ENCODE measurements around the gene SLC16A5.
"Not testable (repeated sequence)": the region's sequence is repeated elsewhere in the genome, so short reads cannot be mapped to it uniquely, and the experiment has no call there.

Gene SLC16A5

DNA sequence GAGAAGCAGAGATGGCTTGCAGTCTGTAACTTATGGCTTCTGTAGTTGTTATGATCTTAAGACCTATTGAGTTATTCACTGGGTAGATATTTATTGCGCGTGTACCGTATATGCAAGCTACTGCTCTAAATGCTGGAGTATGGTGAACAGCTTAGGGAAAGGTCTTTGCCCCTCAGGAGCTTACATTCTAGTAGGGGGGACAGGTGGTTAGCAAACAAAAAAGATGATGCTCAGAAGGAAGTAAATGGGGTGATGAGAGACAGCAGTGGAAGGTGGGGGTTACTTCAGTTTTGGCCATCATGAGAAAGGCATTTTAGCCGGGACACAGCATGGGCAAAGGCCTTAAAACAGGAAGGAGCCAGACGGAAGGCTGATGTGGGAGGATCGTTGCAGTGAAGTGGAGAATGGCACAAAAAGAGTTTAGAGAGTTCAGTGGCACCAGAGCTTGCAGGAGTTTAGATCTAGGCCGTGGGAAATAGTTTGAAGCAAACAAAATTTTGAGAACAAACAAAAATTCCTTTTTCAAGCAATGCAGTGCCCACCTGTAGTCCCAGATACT lies 24.1 kb downstream of the SLC16A5 start:
- no peak for DNase-seq

DNA sequence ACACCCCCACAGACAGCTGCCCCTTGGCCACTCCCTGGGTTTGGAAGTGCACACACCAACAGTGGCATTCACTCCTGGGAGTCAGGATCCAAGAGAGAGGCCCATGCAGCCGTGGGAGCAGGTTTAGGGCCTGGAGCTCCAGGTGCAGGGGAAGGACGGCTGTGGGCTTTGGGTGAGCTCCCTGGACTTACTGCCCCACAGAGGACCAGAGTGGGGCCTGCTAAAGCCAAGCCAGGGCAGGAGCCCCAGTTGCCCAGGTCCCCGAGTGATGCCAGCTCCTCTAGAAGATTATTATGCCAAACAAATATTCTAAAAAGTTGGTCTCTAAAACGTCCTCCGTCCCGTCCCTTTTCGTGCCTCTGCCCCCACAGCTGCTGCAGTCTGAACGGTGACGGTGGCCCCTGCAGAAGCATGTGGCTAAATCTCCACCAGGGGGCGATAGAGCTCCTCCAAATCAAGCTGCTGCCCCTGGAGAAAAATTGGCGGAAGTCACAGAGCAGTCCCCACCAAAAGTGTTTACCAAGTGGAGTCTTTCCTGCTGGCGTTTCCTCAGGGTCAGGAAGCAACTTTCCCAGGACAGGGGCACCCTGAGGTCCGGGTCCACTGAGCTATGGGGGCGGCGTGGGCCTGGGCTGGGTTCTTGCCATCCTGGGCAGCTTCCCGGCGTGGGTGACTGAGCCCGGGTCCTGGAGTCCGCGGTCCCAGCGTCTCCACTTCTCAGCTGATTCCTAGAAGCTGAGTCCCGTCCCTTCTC lies 26.2 kb downstream of the SLC16A5 start:
- DNase-seq: peak; percentile 56

DNA sequence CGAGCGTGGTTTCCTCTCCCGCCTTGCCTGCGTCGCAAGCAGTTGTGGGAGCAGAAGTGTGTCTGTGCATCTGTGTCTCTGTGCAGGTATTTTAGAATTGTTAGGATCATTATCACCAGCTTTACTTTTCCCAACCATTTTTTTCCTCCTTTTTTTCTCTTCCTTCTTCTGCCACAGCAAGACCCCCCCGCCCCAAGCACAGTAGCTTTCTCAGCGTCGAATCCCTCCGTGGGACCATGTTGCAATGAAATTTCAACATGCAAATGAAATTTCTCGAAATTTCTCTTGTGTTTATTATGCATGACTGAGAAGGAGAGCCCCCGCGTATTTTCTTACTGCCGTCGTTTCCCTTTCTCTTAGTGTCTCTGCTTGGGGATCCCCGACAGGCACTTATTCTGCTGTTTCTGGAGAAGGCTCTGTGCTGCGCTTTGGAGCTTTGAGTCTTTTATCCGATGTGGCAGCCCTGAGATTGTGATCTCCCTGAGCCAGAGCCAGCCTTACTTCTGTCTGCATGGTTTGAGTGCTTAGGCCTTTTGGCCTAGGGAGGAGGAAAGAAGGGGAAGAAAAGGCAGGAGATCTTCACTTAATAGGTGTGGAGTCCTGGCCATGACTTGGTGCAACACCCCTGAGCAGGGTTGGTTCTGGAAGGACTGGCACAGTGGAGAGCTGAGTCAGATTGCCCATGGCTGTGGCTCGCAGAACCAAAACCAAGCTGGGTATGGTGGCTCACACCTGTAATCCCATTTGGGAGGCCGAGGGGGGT lies 27.0 kb downstream of the SLC16A5 start:
- no peak for DNase-seq

DNA sequence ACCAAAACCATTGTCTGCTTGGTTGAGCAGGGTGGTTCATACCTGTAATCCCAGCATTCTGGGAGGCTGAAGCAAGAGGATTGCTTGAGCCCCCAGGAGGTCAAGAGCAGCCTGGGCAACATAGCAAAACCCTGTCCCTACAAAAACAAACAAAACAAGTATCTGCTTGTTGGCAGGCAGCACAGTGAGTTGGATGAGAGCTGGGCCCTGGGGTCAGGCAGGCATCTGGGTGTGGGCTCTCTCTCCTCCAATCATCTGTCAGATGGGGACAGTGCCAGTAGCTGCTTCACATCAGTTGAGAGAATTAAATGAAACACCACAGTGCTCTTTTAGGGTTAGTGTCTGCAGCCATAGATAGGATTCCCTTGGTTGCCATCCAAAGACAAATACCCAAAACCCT lies 27.8 kb downstream of the SLC16A5 start:
- DNase-seq: no peak

GRCh38 chr17:75116737-75117136 lies 29.0 kb downstream of the SLC16A5 start:
- DNase-seq: no peak

DNA sequence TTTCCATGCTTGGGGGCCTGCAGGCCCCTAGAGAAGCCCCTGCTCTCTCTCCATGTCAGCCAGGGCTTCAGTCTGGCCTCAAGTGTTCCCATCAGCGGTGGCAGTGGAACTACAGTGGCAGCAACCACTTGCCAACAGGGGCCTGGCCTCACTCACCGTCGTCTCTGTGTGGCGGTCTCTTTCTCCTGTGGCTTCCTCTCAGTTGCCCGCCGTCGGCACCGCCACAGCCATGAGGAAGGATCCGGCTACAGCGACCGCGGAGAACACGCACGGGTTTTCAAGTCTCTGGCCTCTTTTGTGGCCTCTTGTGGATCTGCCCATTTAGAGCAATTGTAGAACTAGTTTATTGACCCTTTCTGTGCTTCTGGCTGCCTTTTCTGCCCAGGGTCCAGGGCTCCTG lies 30.6 kb downstream of the SLC16A5 start:
- DNase-seq: no peak

- no peak for DNase-seq
Observed at GRCh38 chr17:75124041-75124818, 36.5 kb downstream of the SLC16A5 start.

DNA sequence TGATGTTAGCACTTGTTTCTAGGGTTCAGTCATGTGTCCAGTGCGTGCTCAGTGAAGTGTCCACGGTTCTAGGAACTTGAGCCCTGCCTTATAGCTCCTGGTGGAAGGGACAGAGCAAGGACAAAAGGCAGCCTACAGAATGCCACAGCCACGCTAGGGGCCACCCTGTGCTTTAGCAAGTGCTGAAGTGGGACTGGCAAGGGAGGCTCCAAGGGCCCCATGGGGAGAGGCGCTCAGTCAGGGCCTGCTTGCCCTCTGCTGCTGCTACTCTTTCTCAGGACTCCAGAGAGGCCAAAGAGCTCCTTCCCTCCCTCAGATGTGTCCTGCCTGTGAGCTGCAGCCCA lies 37.0 kb downstream of the SLC16A5 start:
- DNase-seq: no peak

DNA sequence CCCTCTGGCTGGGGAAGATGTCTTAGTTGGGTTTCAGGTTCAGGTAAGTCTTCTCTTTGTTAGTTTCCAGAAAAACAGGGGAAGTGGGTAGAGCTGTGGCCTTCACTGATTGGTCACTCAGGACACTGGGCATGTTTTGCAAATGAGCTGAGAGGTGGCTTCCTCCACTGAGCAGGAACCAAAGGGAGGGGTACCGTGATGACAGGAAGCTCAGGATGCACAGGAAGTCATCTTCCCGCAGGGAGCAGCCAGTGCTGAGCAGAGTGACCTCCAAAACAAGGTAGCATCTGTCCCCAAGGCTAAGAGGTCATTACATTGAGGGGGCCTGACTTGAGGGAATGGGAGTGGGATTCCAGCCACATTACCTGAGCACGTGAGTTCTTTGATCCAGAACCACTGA lies 38.2 kb downstream of the SLC16A5 start:
- DNase-seq: no peak

DNA sequence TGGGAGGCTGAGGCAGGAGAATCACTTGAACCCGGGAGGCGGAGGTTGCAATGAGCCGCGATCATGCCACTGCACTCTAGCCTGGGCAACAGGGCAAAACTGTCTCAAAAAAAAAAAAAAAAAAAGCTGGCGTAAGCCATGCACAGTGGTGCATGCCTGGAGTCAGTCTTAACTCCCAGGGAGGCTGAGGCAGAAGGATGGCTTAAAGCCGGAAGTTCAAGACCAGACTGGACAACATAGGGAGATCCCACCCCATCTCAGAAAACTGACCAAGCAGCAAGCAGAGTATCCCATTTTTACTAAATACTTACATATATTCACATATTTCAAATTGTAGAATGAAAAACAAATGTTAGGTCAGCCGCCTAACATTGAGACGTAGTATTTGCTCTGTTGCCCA lies 39.2 kb downstream of the SLC16A5 start:
- no peak for DNase-seq

DNA sequence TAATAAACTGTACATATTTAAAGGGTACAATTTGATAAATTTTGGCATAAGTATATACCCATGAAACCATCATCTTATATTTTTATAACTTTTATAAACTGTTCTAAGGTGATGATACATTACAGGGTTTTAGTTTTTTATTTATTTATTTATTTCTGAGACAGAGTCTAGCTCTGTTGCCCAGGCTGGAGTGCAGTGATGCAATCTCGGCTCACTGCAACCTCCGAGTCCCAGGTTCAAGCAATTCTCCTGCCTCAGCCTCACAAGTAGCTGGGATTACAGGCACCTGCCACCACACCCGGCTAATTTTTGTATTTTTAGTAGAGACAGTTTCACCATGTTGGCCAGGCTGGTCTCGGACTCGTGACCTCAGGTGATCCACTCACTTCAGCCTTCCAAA lies 40.2 kb downstream of the SLC16A5 start:
- DNase-seq: not testable (repeated sequence)

GRCh38 chr17:75128694-75129505 lies 41.1 kb downstream of the SLC16A5 start:
- no peak for DNase-seq

DNA sequence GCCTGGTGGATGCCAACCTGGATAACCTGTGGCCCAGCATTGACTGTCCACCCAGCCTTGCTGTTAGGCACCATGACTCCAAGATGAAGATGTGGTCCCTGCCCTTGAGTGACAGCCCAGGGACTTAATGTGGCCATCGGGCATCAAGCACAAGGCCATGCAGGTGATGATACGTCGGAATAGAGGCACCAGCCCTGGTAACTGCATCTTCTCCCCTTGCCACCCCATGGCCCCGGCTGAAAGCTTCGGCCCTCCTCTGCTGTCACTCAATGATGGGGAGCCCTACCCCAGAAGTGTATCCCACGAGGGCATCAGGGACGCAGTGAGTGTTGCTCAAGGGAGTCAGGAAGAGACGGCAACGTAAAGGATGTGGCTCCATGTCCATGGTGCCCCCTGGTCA lies 41.8 kb downstream of the SLC16A5 start:
- no peak for DNase-seq

DNA sequence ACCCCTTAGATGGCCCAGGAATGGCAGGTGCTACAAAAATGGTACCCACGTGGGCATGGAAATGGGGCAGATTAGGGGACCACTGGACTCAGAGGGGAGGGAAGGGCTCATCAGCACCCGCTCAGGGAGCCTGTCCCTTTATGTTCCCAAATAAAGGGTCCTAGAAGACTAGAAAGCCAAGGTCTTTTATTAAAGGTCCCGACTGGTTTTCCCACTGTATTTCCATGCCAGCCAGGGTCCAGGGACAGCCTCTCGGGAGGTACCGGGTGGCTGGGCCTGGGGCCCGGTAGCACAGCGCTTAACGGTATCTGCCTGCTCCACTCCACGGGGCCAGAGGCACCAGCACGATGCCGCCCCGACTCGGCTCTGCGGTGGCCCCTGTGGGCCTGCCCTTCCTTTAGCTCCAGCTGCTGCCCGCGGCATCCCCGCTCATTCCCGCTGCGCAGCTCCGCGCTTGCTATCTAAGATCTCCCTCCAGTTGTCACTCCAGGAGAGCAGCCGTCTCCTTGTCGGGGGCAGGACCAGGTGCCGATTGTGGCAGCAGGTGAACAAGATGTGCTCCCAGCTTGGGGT lies 42.4 kb downstream of the SLC16A5 start:
- no peak for DNase-seq

- peak; percentile 45 for DNase-seq
Observed at GRCh38 chr17:75130632-75131277, 43.0 kb downstream of the SLC16A5 start.

DNA sequence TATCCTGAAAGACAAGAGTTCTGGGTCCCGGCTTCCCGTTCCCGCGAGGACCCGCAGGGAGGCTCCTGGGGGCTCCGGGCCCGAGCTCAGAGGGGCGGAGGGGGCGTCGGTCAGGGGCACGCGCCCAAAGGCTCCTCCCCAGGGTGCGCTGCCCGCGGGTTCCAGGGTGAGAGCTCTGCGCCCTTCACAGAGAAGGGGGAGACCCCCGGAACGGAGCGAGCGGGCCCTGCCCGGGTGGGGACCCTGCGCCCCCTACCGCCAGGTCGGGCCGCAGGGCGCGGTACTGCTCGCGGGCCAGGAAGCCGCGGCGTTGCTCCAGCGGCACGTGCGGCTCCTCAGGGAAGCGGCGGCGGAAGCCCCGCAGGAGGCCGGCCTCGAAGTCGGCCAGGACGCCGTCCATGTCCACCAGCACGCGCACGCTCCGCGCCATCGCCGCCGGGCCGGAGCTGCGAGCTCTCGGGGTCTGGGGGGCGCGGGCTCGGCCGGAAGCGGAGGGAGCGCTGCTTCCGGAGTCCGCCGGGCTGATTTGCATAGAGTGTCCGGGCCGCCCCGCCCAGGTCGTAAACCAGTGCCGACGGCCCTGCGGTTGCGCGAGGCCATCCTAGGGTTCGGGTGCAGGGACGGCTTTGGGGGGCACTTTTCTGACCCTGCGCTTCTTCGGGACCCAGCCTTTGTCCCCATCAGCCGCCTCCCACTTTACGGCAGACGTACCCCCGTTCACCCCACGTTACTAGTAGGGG lies 43.7 kb downstream of the SLC16A5 start, which contains the start of gene NT5C:
NT5C (minus strand) TSS at position 465 of the 740 bp plus-strand sequence; CDS start at position 430, 35 bp downstream.
- peak; percentile 43 for DNase-seq

GRCh38 chr17:75132018-75133000 lies 44.6 kb downstream of the SLC16A5 start:
- not testable (repeated sequence) for DNase-seq

DNA sequence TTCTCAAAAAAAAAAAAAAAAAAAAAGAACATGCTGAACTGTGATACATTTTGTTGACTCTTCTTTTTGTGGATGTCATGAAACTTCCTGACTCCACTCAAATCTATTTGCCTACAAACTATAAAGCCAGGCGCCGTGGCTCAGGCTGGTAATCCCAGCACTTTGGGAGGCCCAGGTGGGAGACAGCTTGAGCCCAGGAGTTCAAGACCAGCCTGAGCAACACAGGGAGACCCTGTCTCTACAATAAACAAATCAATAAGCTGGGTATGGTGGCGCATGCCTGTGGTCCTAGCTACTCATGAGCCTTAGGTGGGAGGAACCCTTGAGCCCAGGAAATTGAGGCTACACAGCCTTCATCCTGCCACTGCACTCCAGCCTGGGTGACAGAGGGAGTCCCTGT lies 45.2 kb downstream of the SLC16A5 start:
- DNase-seq: no peak

- not testable (repeated sequence) for DNase-seq
Observed at GRCh38 chr17:75133607-75134347, 46.0 kb downstream of the SLC16A5 start.

Measured in NCI-H1694 treated with DMSO at 0.1 percent for 48 hours (cell line).